ENCODE data around the gene LELP1. TPM values are rescaled to one million over a fixed set of nuclear protein-coding genes. Genes with fewer than 3 reads are reported as not detected.

LELP1 gene
- total RNA-seq, 1 donor from 2014 or later: not detected

Other genes starting within 250 kb of the LELP1 start
- gene SPRR4, start 232.8 kb upstream of the LELP1 start, total RNA-seq: not detected
- gene SPRR1A, start 219.3 kb upstream of the LELP1 start, total RNA-seq: not detected
- not detected for gene SPRR3, start 201.7 kb upstream of the LELP1 start, total RNA-seq
- not detected for gene SPRR1B, start 172.2 kb upstream of the LELP1 start, total RNA-seq
- gene SPRR2D, start 162.3 kb upstream of the LELP1 start, total RNA-seq: not detected
- not detected for gene SPRR2A, start 145.9 kb upstream of the LELP1 start, total RNA-seq
- not detected for gene SPRR2B, start 131.8 kb upstream of the LELP1 start, total RNA-seq
- gene SPRR2E, start 108.9 kb upstream of the LELP1 start, total RNA-seq: not detected
- gene SPRR2F, start 89.9 kb upstream of the LELP1 start, total RNA-seq: not detected
- not detected for gene SPRR2G, start 52.5 kb upstream of the LELP1 start, total RNA-seq
- gene PRR9, start 14.2 kb downstream of the LELP1 start, total RNA-seq: not detected
- gene LORICRIN, start 56.3 kb downstream of the LELP1 start, total RNA-seq: not detected
- gene PGLYRP3, start 109.5 kb downstream of the LELP1 start, total RNA-seq: not detected
- gene PGLYRP4, start 145.4 kb downstream of the LELP1 start, total RNA-seq: not detected
- gene S100A9, start 154.4 kb downstream of the LELP1 start, total RNA-seq: 28.9 TPM
- 6.9 TPM for gene S100A12, start 172.2 kb downstream of the LELP1 start, total RNA-seq
- gene S100A8, start 187.6 kb downstream of the LELP1 start, total RNA-seq: 7.3 TPM
- gene S100A7A, start 213.1 kb downstream of the LELP1 start, total RNA-seq: not detected